ENCODE data around the gene OR4D9. TPM values are rescaled to one million over a fixed set of nuclear protein-coding genes. Genes with fewer than 3 reads are reported as not detected.

The OR4D9 gene
- polyA plus RNA-seq, 1 of the 3 experiments (the other 2 are of a cell fraction), result not detected

- Histone ChIP-seq H3K4me1 (ENCODE audit: control insufficient read depth in 1 of 2, insufficient read depth in 2 of 2, low read depth in 1 of 2, low read length in 1 of 2) (no peaks in the 10 kb centered on the region), H3K9me3 (no peaks in the 10 kb centered on the region), H3K36me3 (replicated peaks in 1 of 2; ENCODE audit: control insufficient read depth in 1 of 2, insufficient read depth in 2 of 2, low read length in 1 of 2) (no peaks in the 10 kb centered on the region), H2AFZ (ENCODE audit: low read depth) (no peak overlapping the region), H3K27me3 (ENCODE audit: insufficient read depth) (no peaks in the 10 kb centered on the region), H4K20me1 (ENCODE audit: insufficient read depth) (no peaks in the 10 kb centered on the region), H3F3A (replicated peaks; ENCODE audit: insufficient read depth) (peaks cover 11% of the 10 kb centered on the region), H3K4me3 (ENCODE audit: low read depth in 2 of 2, low read length in 1 of 2) (no peak overlapping the region), H3K9me2 (no peaks in the 10 kb centered on the region), H3K27ac (ENCODE audit: low read depth in 2 of 2, low read length in 1 of 2) (no peak overlapping the region), H3K79me2 (ENCODE audit: insufficient read depth) (no peaks in the 10 kb centered on the region), H3K4me2 (no peak overlapping the region), H3K9ac (no peak overlapping the region)
- ChIA-PET POLR2A (no interaction called here), CTCF (no interaction called here)
- 38% methylated on average over 2 of the region's 2 CpGs for WGBS (ENCODE audit: low lambda C conversion rate)
- no peak for DNase-seq
- TF ChIP-seq SMC3 (IDR thresholded peaks at IDR 0.05; ENCODE audit: low read depth, low read length) (no peak), GABPA (IDR thresholded peaks at IDR 0.05; ENCODE audit: low read depth) (no peak), TCF12 (IDR thresholded peaks at IDR 0.05) (no peak), SIN3A (IDR thresholded peaks at IDR 0.05; ENCODE audit: borderline replicate concordance, low read depth, low read length) (no peak), RCOR1 (IDR thresholded peaks at IDR 0.05; ENCODE audit: low read length) (no peak), ELF1 (IDR thresholded peaks at IDR 0.05) (no peak), RXRA (IDR thresholded peaks at IDR 0.05; ENCODE audit: borderline replicate concordance, low read depth) (no peak), ZBTB33 (IDR thresholded peaks at IDR 0.05; ENCODE audit: borderline replicate concordance, low read depth) (no peak), YY1 (IDR thresholded peaks at IDR 0.05; ENCODE audit: low read depth) (no peak), JUND (IDR thresholded peaks at IDR 0.05) (no peak)
These were observed 21.3 kb downstream of the OR4D9 start for GRCh38 chr11:59532620-59533019.

- no peak overlapping the region for H3K9ac ChIP-seq
- H3K27me3 ChIP-seq (ENCODE audit: insufficient read depth), result no peaks in the 10 kb centered on the region
- H3K4me1 ChIP-seq (ENCODE audit: control insufficient read depth in 1 of 2, insufficient read depth in 2 of 2, low read depth in 1 of 2, low read length in 1 of 2), result no peaks in the 10 kb centered on the region
- WGBS (ENCODE audit: low lambda C conversion rate), result 47% methylated on average over 1 of the region's 1 CpG
- POLR2A ChIA-PET, result no interaction called here
- H2AFZ ChIP-seq (ENCODE audit: low read depth), result no peak overlapping the region
- no peak for TF ChIP-seq SMC3 (IDR thresholded peaks at IDR 0.05; ENCODE audit: low read depth, low read length)
- TF ChIP-seq TEAD4 (IDR thresholded peaks at IDR 0.05; ENCODE audit: borderline replicate concordance, insufficient read depth), result no peak
- TF ChIP-seq ELF1 (IDR thresholded peaks at IDR 0.05), result no peak
- TF ChIP-seq PBX3 (IDR thresholded peaks at IDR 0.05), result no peak
- no peak for TF ChIP-seq TAF1 (IDR thresholded peaks at IDR 0.05; ENCODE audit: borderline replicate concordance, low read depth, low read length)
- TF ChIP-seq POLR2AphosphoS5 (IDR thresholded peaks at IDR 0.05; ENCODE audit: low read depth, low read length), result no peak
- no peak for TF ChIP-seq RFX5 (IDR thresholded peaks at IDR 0.05; ENCODE audit: low read length)
- TF ChIP-seq MEF2A (IDR thresholded peaks at IDR 0.05; ENCODE audit: borderline replicate concordance, low read depth), result no peak
- TF ChIP-seq NRF1 (IDR thresholded peaks at IDR 0.05; ENCODE audit: low read depth, low read length), result no peak
- DNase-seq, result no peak
- no peaks in the 10 kb centered on the region for H3K9me3 ChIP-seq
- no peak overlapping the region for H3K27ac ChIP-seq (ENCODE audit: low read depth in 2 of 2, low read length in 1 of 2)
- no peaks in the 10 kb centered on the region for H3K36me3 ChIP-seq (replicated peaks in 1 of 2; ENCODE audit: control insufficient read depth in 1 of 2, insufficient read depth in 2 of 2, low read length in 1 of 2)
- peaks cover 16% of the 10 kb centered on the region for H3F3A ChIP-seq (replicated peaks; ENCODE audit: insufficient read depth)
- H3K9me2 ChIP-seq, result no peaks in the 10 kb centered on the region
- CTCF ChIA-PET, result interaction anchor here (2.3 kb wide), 1 partner anchor 146 kb away, joined by 8 read pairs; no protein-coding TSS in a partner anchor
- no peaks in the 10 kb centered on the region for H4K20me1 ChIP-seq (ENCODE audit: insufficient read depth)
- H3K4me3 ChIP-seq (ENCODE audit: low read depth in 2 of 2, low read length in 1 of 2), result no peak overlapping the region
- no peak overlapping the region for H3K4me2 ChIP-seq
- no peaks in the 10 kb centered on the region for H3K79me2 ChIP-seq (ENCODE audit: insufficient read depth)
These were observed 23.3 kb downstream of the OR4D9 start for GRCh38 chr11:59534676-59535075.
